Peyer's patch (tissue), 4 donors: ENCODE data around the gene SCYGR7. TPM values are rescaled to one million over a fixed set of nuclear protein-coding genes. Genes with fewer than 3 reads are reported as not detected.
"Not testable (repeated sequence)": the region's sequence is repeated elsewhere in the genome, so short reads cannot be mapped to it uniquely, and the experiment has no call there.

Experiments
- DNase-seq, 3 donors: peaks; one replicate each; pipeline ENCODE4 v3.0.0-alpha.2; 2017 to 2019
- H3K27ac ChIP-seq, 4 donors: fragments of 200-600 bp; sonication (generic); one replicate each; pipeline ENCODE4 v1.5.1; 2016 to 2019
- H3K27me3 ChIP-seq, 2 donors: fragments of 200-600 bp; sonication (generic); one replicate each; pipeline ENCODE4 v1.5.1; 2019
- H3K36me3 ChIP-seq, 3 donors: fragments of 200-600 bp; sonication (generic); one replicate each; pipeline ENCODE4 v1.5.1; 2016 to 2019
- H3K4me1 ChIP-seq, 4 donors: fragments of 200-600 bp; sonication (generic); one replicate each; pipeline ENCODE4 v1.5.1; 2016 to 2019
- H3K4me3 ChIP-seq, 4 donors: fragments of 200-600 bp; sonication (generic); 1 replicate in 3 of 4; 2 replicates in 1 of 4; pipeline ENCODE4 v1.5.1; 2016 to 2019; ENCODE audit warnings: mild to moderate bottlenecking in 1 of 4
- H3K9me3 ChIP-seq, 4 donors: fragments of 200-600 bp; sonication (generic); one replicate each; pipeline ENCODE4 v1.5.1; 2016 to 2019; ENCODE audit warnings: mild to moderate bottlenecking in 1 of 4
- POLR2A ChIP-seq, 2 donors: fragments of 450-650 bp; IDR thresholded peaks; one replicate each; pipeline ENCODE4 v1.5.1; 2017; ENCODE audit warnings: antibody characterized with exemption in 2 of 2, mild to moderate bottlenecking in 2 of 2, moderate library complexity in 2 of 2
- total RNA-seq, 4 donors: library from RNA; depleted of rRNA; stranded (reverse); fragments of >200 nt; gene quantifications; one replicate each; pipeline ENCODE4 v1.1.0, GENCODE V29; 2016
- TF ChIP-seq, protein P1 (sequence below), 6 experiments: fragments of 450-650 bp in 4 of 6; fragments of 200-600 bp in 2 of 6; sonication (generic) in 1 of 6; IDR thresholded peaks; one replicate each; pipeline ENCODE4 v1.5.1; 2017 to 2019; ENCODE audit warnings: antibody characterized with exemption in 6 of 6, mild to moderate bottlenecking in 3 of 6, moderate library complexity in 1 of 6

SCYGR7 gene
- total RNA-seq, 4 donors from 2014 or later = not detected

DNA sequence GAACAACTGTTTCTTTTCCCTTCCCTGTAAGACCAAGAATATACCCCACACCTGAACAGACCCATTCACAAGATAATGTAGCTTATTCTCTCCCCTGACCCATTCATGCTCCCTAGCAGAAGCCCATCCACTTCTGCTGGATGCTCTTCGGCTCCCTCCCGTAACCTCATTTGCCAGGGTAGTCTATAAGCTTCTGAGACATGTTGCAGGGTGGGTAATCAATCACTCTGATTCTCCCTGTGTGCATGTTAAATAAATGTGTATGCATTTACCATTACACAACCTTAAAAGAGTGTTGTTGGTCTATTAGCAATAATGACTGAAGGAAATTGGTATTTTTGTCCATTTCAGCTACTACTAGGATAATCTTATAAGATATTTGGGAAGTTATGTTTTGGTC lies 11.6 kb upstream of the SCYGR7 start:
- Histone ChIP-seq H3K4me3 (no peak overlapping the region), H3K4me1 (peaks cover 0 to 15% (median 0%) of the 10 kb centered on the region in 4 donors), H3K27me3 (no peaks in the 10 kb centered on the region), H3K9me3 (no peaks in the 10 kb centered on the region), H3K27ac (no peak overlapping the region), H3K36me3 (no peaks in the 10 kb centered on the region)
- no peak for DNase-seq
- no peak for TF ChIP-seq POLR2A (IDR thresholded peaks at IDR 0.05)
- TF ChIP-seq, protein P1, sequence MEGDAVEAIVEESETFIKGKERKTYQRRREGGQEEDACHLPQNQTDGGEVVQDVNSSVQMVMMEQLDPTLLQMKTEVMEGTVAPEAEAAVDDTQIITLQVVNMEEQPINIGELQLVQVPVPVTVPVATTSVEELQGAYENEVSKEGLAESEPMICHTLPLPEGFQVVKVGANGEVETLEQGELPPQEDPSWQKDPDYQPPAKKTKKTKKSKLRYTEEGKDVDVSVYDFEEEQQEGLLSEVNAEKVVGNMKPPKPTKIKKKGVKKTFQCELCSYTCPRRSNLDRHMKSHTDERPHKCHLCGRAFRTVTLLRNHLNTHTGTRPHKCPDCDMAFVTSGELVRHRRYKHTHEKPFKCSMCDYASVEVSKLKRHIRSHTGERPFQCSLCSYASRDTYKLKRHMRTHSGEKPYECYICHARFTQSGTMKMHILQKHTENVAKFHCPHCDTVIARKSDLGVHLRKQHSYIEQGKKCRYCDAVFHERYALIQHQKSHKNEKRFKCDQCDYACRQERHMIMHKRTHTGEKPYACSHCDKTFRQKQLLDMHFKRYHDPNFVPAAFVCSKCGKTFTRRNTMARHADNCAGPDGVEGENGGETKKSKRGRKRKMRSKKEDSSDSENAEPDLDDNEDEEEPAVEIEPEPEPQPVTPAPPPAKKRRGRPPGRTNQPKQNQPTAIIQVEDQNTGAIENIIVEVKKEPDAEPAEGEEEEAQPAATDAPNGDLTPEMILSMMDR (IDR thresholded peaks at IDR 0.05) = no peak

DNA sequence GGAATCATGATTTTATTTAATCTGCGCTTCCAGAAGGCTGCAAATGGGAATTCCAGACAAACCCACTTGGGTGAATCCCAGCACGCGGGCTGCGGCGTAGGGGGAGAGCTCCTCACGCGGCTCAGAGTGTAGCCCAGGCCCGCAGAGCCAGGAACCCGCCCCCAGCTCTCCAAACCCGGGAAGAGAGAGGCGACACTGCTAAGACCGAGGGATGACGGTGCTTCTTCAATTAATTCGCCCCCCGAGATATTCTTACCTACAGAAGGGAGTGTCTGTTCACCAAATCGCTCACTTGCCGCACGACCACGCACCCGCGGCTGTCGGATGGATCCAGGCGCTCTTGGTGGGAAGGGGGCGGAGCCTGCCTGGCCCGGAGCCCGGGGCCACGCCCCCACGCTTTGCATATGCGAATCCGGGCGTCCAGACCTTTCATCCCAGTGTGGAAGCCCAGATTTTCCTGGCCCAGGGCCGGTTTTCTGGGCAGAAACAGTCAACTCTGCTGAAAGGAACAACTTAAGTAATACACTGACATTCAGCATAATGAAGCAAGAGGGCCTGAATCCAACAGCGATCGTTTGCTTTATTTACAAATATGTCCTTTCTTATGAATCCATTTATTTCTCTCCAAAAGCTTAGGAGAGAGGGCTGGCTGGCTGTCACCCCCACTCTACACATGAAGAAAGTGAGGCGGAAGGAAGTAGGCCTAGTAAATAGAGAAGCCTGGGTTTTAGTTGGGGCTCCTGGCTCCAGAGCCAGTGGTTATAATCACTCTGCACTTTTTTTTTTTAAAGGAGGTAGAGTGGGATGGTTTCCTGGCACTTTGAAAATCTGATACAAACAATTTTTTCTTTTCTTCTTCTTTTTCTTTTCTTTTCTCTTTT lies 10.2 kb upstream of the SCYGR7 start, which contains the start of gene SLC19A3:
Gene SLC19A3, minus strand, starts transcription at position 342 of the 881 bp plus-strand sequence. CDS start 15,710 bp downstream, outside the sequence.
- TF ChIP-seq, protein P1 (IDR thresholded peaks at IDR 0.05) = no peak
- TF ChIP-seq POLR2A (IDR thresholded peaks at IDR 0.05) = peak in 1 of 2 donors; percentile 39
- Histone ChIP-seq H3K27ac (peak within 1 kb of the TSS in 3 of 4 donors; percentile 25 to 59 (median 48)), H3K27me3 (no peaks in the 10 kb centered on the region), H3K9me3 (no peaks in the 10 kb centered on the region), H3K4me3 (peak within 1 kb of the TSS in 3 of 4 donors; percentile 31 to 66 (median 56)), H3K4me1 (peaks cover 0 to 15% (median 0%) of the 10 kb centered on the region in 4 donors), H3K36me3 (no peaks in the 10 kb centered on the region)
- peak; percentile 45 to 94 (median 92) for DNase-seq

DNA sequence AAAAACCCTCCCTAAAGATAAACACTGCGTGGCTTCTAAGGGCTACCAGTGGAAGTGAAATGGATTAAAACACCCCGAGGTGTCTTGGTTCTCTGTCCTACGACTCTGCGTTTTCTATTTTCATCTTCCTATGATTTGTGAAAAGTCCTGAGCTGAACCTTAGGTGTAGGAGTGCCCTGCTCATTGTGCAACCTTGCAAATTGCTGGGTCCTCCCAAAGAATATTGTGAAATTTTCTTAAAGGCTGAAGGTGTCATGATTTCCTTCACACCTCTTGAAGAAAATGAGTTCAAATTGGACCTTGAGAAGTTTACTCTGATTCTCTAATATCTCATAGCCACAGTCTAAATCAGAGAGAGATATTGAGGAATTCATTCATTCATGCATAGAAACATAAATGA lies 8.5 kb upstream of the SCYGR7 start:
- Histone ChIP-seq H3K36me3 (no peaks in the 10 kb centered on the region), H3K27ac (no peak overlapping the region), H3K4me1 (peaks cover 0 to 15% (median 0%) of the 10 kb centered on the region in 4 donors), H3K4me3 (no peak overlapping the region), H3K9me3 (no peaks in the 10 kb centered on the region), H3K27me3 (no peaks in the 10 kb centered on the region)
- no peak for DNase-seq
- TF ChIP-seq, protein P1 (IDR thresholded peaks at IDR 0.05) = no peak
- no peak for TF ChIP-seq POLR2A (IDR thresholded peaks at IDR 0.05)

DNA sequence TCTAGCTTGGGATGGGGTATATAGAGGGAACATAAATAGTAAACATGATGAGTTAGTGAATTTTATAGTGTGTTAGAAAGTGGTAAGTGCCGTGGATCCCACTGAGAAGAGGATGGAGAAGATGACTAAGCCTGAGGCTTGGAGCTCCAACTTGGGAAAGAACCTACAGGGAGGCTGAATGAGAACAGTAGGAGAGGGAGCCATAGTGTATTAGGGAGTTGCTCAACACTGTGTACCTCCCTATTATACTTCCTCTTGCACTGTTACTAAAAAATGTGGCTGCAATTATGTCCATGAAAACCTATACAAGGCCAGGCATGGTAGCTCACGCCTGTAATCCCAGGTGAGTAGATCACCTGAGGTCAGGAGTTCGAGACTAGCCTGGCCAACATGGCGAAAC lies 7.5 kb upstream of the SCYGR7 start:
- H3K9me3 ChIP-seq = no peaks in the 10 kb centered on the region
- no peaks in the 10 kb centered on the region for H3K36me3 ChIP-seq
- H3K27me3 ChIP-seq = no peaks in the 10 kb centered on the region
- no peak overlapping the region for H3K4me3 ChIP-seq
- H3K27ac ChIP-seq = no peak overlapping the region
- H3K4me1 ChIP-seq = peaks cover 0 to 15% (median 0%) of the 10 kb centered on the region in 4 donors
- TF ChIP-seq, protein P1 (IDR thresholded peaks at IDR 0.05) = no peak
- no peak for DNase-seq

DNA sequence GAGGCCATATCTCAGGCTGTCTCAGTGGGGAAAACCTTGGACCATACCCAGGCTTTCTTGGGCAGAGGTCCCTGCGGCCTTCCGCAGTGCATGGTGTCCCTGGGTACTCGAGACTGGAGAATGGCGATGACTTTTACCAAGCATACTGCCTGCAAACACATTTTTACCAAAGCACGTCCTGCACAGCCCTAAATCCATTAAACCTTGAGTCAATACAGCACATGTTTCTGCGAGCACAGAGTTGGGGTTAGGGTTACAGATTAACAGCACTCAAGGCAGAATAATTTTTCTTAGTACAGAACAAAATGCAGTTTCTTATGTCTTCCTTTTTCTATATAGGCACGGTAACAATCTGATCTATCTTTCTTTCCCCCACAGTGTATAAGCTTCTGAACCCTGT lies 5.3 kb upstream of the SCYGR7 start:
- DNase-seq, H3K9me3 ChIP-seq, H3K27me3 ChIP-seq, H3K27ac ChIP-seq, H3K36me3 ChIP-seq, H3K4me1 ChIP-seq, H3K4me3 ChIP-seq: not testable (repeated sequence)

DNA sequence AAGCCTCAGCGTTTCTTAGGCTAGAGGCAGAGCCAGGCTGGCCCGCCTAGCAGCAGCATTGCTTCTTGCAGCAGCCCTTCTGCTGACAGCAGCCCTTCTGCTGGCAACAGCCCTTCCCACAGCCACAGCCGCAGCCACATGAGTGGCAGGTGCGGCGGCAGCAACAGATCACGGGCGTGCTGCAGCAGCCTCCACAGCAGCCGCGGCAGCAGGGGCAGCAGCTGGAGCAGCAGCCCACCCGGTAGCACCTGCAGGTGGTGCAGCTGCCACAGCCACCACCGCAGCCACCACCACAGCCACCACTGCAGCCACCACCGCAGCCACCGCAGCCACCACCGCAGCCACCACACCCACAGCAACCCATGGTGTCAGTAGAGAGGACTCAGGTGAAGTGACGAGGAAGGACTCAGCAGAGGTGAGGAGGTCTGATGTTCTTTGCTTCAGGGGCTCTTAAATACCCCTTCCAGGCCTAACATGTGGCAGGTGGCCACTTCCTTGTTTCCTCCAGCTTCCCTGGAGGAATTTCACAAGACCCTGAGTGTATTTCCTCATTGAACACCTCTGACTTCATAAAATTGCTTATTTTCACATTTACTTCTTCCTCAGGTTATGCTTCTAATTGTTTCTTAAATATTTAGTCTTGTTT lies 3.6 kb upstream of the SCYGR7 start, which contains the start of gene SCYGR6:
Gene SCYGR6, minus strand, starts transcription at position 364 of the 646 bp plus-strand sequence. Its CDS starts 0 bp downstream, at position 364.
- no peak within 1 kb of the TSS for H3K4me3 ChIP-seq
- no peak for DNase-seq
- no peaks in the 10 kb centered on the region for H3K36me3 ChIP-seq
- TF ChIP-seq POLR2A (IDR thresholded peaks at IDR 0.05) = no peak
- TF ChIP-seq, protein P1 (IDR thresholded peaks at IDR 0.05) = no peak
- H3K9me3 ChIP-seq = no peaks in the 10 kb centered on the region
- H3K4me1 ChIP-seq = no peaks in the 10 kb centered on the region
- H3K27me3 ChIP-seq = no peaks in the 10 kb centered on the region
- no peak within 1 kb of the TSS for H3K27ac ChIP-seq
